GM12878 (cell line): ENCODE data around the gene CMSS1. TPM values are rescaled to one million over a fixed set of nuclear protein-coding genes. Genes with fewer than 3 reads are reported as not detected.

Source experiments
- ATAC-seq: fragments of 200-7000 bp; cut with Tn5 transposase; 3 replicates; pipeline ENCODE4 v1.9.1; 2020; ENCODE audit warnings: mild to moderate bottlenecking, moderate library complexity
- BruUV-seq: library from RNA; stranded (reverse); fragments of 400-500 nt; replicated peaks from 2 replicates; lab custom pipeline; 2021; lab: Mats Ljungman, UMichigan
- CTCF ChIA-PET: fragments of 300-600 bp; sonication (Branson Sonifier 250); formaldehyde crosslinking; extraction: SDS; loops from one replicate; lab custom pipeline; 2021; ENCODE audit warnings: inconsistent platforms; lab: Yijun Ruan, JAX
- POLR2A ChIA-PET: fragments of 350-600 bp; formaldehyde crosslinking; extraction: SDS; loops from one replicate; lab custom pipeline; 2021; ENCODE audit warnings: inconsistent platforms; lab: Charles Lee
- RAD21 ChIA-PET: fragments of 300-600 bp; sonication (Branson Sonifier 250); formaldehyde crosslinking; loops from one replicate; lab custom pipeline; 2023; ENCODE audit warnings: antibody characterized with exemption; ENCODE audit not compliant: unreplicated experiment; lab: Charles Lee
- SMC1A ChIA-PET: fragments of 300-600 bp; sonication (Branson Sonifier 250); formaldehyde crosslinking; loops from one replicate; lab custom pipeline; 2023; ENCODE audit not compliant: unreplicated experiment, uncharacterized antibody; lab: Charles Lee
- DNase-seq: peaks from one replicate; pipeline ENCODE4 v3.0.0-alpha.2; 2011; ENCODE audit warnings: low read depth, low spot score
- FAIRE-seq: peaks from 3 replicates; lab custom pipeline; 2011; peaks lifted over from hg19 to GRCh38; lab: Jason Lieb, UNC
- H2AFZ ChIP-seq: 2 replicates; pipeline ENCODE4 v1.6.0; 2011; ENCODE audit warnings: low read depth, low read length, control low read depth; ENCODE audit not compliant: control insufficient read depth
- H3K27ac ChIP-seq: 2 replicates; pipeline ENCODE4 v1.5.1; 2011; ENCODE audit warnings: control low read depth; ENCODE audit not compliant: control insufficient read depth, insufficient read depth
- H3K27me3 ChIP-seq, 2 experiments: replicated peaks in 1 of 2; 2 replicates each; pipeline versions ENCODE4 v1.6.0 to v1.6.1; 2011; ENCODE audit warnings: low read length in 1 of 2; ENCODE audit not compliant: control insufficient read depth in 2 of 2, insufficient read depth in 2 of 2
- H3K36me3 ChIP-seq, 2 experiments: 2 replicates each; pipeline ENCODE4 v1.5.1; 2011; ENCODE audit warnings: low read length in 1 of 2; ENCODE audit not compliant: control insufficient read depth in 2 of 2, insufficient read depth in 2 of 2
- H3K4me1 ChIP-seq: 2 replicates; pipeline ENCODE4 v1.6.1; 2011; ENCODE audit warnings: mild to moderate bottlenecking, low read length, moderate library complexity, mixed read lengths; ENCODE audit not compliant: control insufficient read depth, insufficient read depth
- H3K4me2 ChIP-seq: 2 replicates; pipeline ENCODE4 v1.6.0; 2011; ENCODE audit warnings: control low read depth; ENCODE audit not compliant: control insufficient read depth, insufficient read depth
- H3K4me3 ChIP-seq: fragments of 200-600 bp; sonication (generic); 2 replicates; pipeline ENCODE4 v1.5.1; 2016
- H3K79me2 ChIP-seq: 2 replicates; pipeline ENCODE4 v1.6.0; 2011; ENCODE audit warnings: low read length; ENCODE audit not compliant: control insufficient read depth, insufficient read depth
- H3K9ac ChIP-seq: 2 replicates; pipeline ENCODE4 v1.8.0; 2011; ENCODE audit warnings: low read length, control low read depth, mixed read lengths; ENCODE audit not compliant: control insufficient read depth, insufficient read depth
- H3K9me3 ChIP-seq: replicated peaks from 3 replicates; pipeline ENCODE4 v1.5.1; 2011; ENCODE audit warnings: mild to moderate bottlenecking, low read length; ENCODE audit not compliant: control insufficient read depth, insufficient read depth
- H4K20me1 ChIP-seq: 2 replicates; pipeline ENCODE4 v1.6.0; 2011; ENCODE audit not compliant: control insufficient read depth, insufficient read depth
- ATF7 ChIP-seq: fragments of 450-650 bp; IDR thresholded peaks from 2 replicates; pipeline ENCODE4 v1.6.1; 2016; ENCODE audit warnings: low read depth, mild to moderate bottlenecking
- CBFB ChIP-seq: IDR thresholded peaks from 2 replicates; pipeline ENCODE4 v1.6.1; 2016; ENCODE audit warnings: antibody characterized with exemption, low read depth
- CBX5 ChIP-seq: sonication (generic); IDR thresholded peaks from 2 replicates; pipeline ENCODE4 v1.6.1; 2016; ENCODE audit warnings: low read depth, moderate library complexity, mild to moderate bottlenecking, inconsistent platforms
- HDAC6 ChIP-seq: fragments of 200-600 bp; sonication (generic); IDR thresholded peaks from one replicate; pipeline ENCODE4 v1.8.0; 2017; ENCODE audit warnings: antibody characterized with exemption; ENCODE audit not compliant: unreplicated experiment
- IKZF1 ChIP-seq: fragments of 450-650 bp; conservative IDR thresholded peaks from 2 replicates; pipeline ENCODE4 v1.6.1; 2017; ENCODE audit warnings: antibody characterized with exemption, mild to moderate bottlenecking
- PML ChIP-seq: IDR thresholded peaks from 2 replicates; pipeline ENCODE4 v1.6.1; 2012; ENCODE audit warnings: low read length, inconsistent platforms
- POLR2AphosphoS5 ChIP-seq: IDR thresholded peaks from 2 replicates; pipeline ENCODE4 v1.6.1; 2011; ENCODE audit warnings: mild to moderate bottlenecking, low read length, inconsistent platforms
- RB1 ChIP-seq: fragments of 450-650 bp; formaldehyde crosslinking; IDR thresholded peaks from 2 replicates; pipeline ENCODE4 v1.6.1; 2017; ENCODE audit warnings: mild to moderate bottlenecking, borderline replicate concordance
- SREBF2 ChIP-seq: IDR thresholded peaks from 2 replicates; pipeline ENCODE4 v1.6.1; 2012; ENCODE audit warnings: mild to moderate bottlenecking, low read length
- ZNF384 ChIP-seq: IDR thresholded peaks from 2 replicates; pipeline ENCODE4 v1.6.1; 2012; ENCODE audit warnings: low read depth, mild to moderate bottlenecking, low read length, improper control_type of control experiment, borderline replicate concordance
- WGBS: methylation state at CpG from one replicate; pipeline ENCODE4 v1.1.6; 2016; ENCODE audit warnings: low lambda C conversion rate; ENCODE audit not compliant: insufficient replicate concordance, insufficient coverage; ENCODE audit errors: missing lambda C conversion rate; 5-methylcytosine and 5-hydroxymethylcytosine counted together
- in situ Hi-C: fragments of 300-500 bp; cut with MboI; formaldehyde crosslinking; loops from 9 replicates; pipeline ENCODE4 v1.14.3; 2018; ENCODE audit warnings: mixed read lengths
- intact Hi-C: fragments of 100-400 bp; cut with micrococcal nuclease; formaldehyde crosslinking; loops from one replicate; pipeline ENCODE4 v1.14.2; 2022; ENCODE audit not compliant: unreplicated experiment
- polyA plus RNA-seq, 11 experiments: library from polyadenylated mRNA; depleted of rRNA in 4 of 11; unstranded in 6 of 11; stranded (reverse) in 5 of 11; fragments of >200 nt; fragmentation: Nextera tagmentation in 4 of 11; fragmentation: Illumina TruSeq in 1 of 11; extraction: Ambion mirVana in 4 of 11; extraction: Trizol in 1 of 11; gene quantifications; 1 replicate in 1 of 11; 2 replicates in 10 of 11; pipeline versions ENCODE4 v1.2.1 to v1.2.3, GENCODE V29; 2011 to 2016; ENCODE audit warnings: inconsistent platforms in 2 of 11, missing spikeins in 2 of 11, low read depth in 1 of 11
- total RNA-seq, 4 experiments: library from RNA; depleted of rRNA in 3 of 4; stranded (reverse); fragments of >200 nt in 3 of 4; fragmentation: Illumina TruSeq in 1 of 4; extraction: Trizol in 1 of 4; gene quantifications; 2 replicates each; pipeline versions ENCODE4 v1.2.1 to v1.2.3, GENCODE V29; 2013 to 2021
- TF ChIP-seq, protein P1 (sequence below): IDR thresholded peaks from 2 replicates; pipeline ENCODE4 v1.6.1; 2011; ENCODE audit warnings: low read depth, low read length, improper control_type of control experiment, borderline replicate concordance
- TF ChIP-seq, protein P2 (sequence below): IDR thresholded peaks from 2 replicates; pipeline ENCODE4 v1.6.1; 2012; ENCODE audit warnings: improper control_type of control experiment, low read depth, low read length; ENCODE audit not compliant: insufficient replicate concordance
- TF ChIP-seq, protein P3 (sequence below): fragments of 450-650 bp; IDR thresholded peaks from 2 replicates; pipeline ENCODE4 v1.6.1; 2016; ENCODE audit warnings: mild to moderate bottlenecking
- TF ChIP-seq, protein P4 (sequence below): fragments of 450-650 bp; IDR thresholded peaks from 2 replicates; pipeline ENCODE4 v1.6.1; 2016; ENCODE audit warnings: mild to moderate bottlenecking

The CMSS1 gene
- total and polyA plus RNA-seq, 10 of the 15 experiments (the other 5 are each of a cell fraction or from before 2014, with no cell fraction given): 31.0 to 118 (median 70.1) TPM

DNA sequence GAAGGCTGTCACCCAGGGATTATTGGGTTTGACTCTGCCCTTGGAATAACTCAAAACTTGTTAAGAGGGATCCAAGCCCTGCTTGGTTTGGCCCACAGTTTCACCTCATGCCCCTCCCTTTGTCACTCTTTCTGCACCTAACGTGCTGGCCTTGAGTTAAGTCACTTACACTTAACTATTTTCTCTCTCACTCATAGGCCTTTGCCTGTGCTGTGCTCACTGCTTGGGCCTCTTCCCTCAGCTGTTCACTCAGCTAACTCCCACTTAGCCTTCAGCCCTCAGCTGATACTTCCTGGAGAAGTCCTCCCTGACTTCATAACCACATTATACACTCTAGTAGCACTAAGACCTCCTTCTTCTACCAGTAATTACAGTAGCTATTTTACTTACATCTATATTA is 133.3 kb downstream of the CMSS1 start:
- no TSS peak for BruUV-seq
- Histone ChIP-seq H3K27ac (no peak overlapping the region), H3K4me2 (no peak overlapping the region), H2AFZ (no peak overlapping the region), H4K20me1 (no peaks in the 10 kb centered on the region), H3K4me3 (no peak overlapping the region), H3K9me3 (no peaks in the 10 kb centered on the region), H3K36me3 (no peaks in the 10 kb centered on the region), H3K9ac (no peak overlapping the region), H3K27me3 (no peaks in the 10 kb centered on the region), H3K79me2 (no peaks in the 10 kb centered on the region), H3K4me1 (no peaks in the 10 kb centered on the region)
- intact Hi-C loops (no loop called here), in situ Hi-C loops (no loop called here)
- POLR2A ChIA-PET: interaction anchor here (0.6 kb wide), 2 partner anchors 12 to 69 kb away, joined by 3 to 4 read pairs; no protein-coding TSS in a partner anchor
- no peak for ATAC-seq
- WGBS: 100% methylated on average over 1 of the region's 1 CpG
- CTCF ChIA-PET: interaction anchor here (0.8 to 3.0 kb wide), 5 partner anchors 13 to 119 kb away, joined by 3 to 9 read pairs (median 4); no protein-coding TSS in a partner anchor
- no peak for FAIRE-seq
- SMC1A ChIA-PET: interaction anchor here (0.6 to 1.6 kb wide), 6 partner anchors 9 to 97 kb away, joined by 3 to 5 read pairs (median 3); no protein-coding TSS in a partner anchor
- RAD21 ChIA-PET: no interaction called here
- no peak for DNase-seq
- TF ChIP-seq PML (no peak), ZNF384 (no peak), POLR2AphosphoS5 (no peak), RB1 (no peak), HDAC6 (no peak), ATF7 (no peak), CBX5 (no peak), SREBF2 (no peak), IKZF1 (no peak), CBFB (no peak)
- TF ChIP-seq, protein P1, sequence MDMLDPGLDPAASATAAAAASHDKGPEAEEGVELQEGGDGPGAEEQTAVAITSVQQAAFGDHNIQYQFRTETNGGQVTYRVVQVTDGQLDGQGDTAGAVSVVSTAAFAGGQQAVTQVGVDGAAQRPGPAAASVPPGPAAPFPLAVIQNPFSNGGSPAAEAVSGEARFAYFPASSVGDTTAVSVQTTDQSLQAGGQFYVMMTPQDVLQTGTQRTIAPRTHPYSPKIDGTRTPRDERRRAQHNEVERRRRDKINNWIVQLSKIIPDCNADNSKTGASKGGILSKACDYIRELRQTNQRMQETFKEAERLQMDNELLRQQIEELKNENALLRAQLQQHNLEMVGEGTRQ: no peak
- TF ChIP-seq, protein P2, sequence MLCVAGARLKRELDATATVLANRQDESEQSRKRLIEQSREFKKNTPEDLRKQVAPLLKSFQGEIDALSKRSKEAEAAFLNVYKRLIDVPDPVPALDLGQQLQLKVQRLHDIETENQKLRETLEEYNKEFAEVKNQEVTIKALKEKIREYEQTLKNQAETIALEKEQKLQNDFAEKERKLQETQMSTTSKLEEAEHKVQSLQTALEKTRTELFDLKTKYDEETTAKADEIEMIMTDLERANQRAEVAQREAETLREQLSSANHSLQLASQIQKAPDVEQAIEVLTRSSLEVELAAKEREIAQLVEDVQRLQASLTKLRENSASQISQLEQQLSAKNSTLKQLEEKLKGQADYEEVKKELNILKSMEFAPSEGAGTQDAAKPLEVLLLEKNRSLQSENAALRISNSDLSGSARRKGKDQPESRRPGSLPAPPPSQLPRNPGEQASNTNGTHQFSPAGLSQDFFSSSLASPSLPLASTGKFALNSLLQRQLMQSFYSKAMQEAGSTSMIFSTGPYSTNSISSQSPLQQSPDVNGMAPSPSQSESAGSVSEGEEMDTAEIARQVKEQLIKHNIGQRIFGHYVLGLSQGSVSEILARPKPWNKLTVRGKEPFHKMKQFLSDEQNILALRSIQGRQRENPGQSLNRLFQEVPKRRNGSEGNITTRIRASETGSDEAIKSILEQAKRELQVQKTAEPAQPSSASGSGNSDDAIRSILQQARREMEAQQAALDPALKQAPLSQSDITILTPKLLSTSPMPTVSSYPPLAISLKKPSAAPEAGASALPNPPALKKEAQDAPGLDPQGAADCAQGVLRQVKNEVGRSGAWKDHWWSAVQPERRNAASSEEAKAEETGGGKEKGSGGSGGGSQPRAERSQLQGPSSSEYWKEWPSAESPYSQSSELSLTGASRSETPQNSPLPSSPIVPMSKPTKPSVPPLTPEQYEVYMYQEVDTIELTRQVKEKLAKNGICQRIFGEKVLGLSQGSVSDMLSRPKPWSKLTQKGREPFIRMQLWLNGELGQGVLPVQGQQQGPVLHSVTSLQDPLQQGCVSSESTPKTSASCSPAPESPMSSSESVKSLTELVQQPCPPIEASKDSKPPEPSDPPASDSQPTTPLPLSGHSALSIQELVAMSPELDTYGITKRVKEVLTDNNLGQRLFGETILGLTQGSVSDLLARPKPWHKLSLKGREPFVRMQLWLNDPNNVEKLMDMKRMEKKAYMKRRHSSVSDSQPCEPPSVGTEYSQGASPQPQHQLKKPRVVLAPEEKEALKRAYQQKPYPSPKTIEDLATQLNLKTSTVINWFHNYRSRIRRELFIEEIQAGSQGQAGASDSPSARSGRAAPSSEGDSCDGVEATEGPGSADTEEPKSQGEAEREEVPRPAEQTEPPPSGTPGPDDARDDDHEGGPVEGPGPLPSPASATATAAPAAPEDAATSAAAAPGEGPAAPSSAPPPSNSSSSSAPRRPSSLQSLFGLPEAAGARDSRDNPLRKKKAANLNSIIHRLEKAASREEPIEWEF: no peak
- TF ChIP-seq, protein P3, sequence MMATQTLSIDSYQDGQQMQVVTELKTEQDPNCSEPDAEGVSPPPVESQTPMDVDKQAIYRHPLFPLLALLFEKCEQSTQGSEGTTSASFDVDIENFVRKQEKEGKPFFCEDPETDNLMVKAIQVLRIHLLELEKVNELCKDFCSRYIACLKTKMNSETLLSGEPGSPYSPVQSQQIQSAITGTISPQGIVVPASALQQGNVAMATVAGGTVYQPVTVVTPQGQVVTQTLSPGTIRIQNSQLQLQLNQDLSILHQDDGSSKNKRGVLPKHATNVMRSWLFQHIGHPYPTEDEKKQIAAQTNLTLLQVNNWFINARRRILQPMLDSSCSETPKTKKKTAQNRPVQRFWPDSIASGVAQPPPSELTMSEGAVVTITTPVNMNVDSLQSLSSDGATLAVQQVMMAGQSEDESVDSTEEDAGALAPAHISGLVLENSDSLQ: no peak
- TF ChIP-seq, protein P4, sequence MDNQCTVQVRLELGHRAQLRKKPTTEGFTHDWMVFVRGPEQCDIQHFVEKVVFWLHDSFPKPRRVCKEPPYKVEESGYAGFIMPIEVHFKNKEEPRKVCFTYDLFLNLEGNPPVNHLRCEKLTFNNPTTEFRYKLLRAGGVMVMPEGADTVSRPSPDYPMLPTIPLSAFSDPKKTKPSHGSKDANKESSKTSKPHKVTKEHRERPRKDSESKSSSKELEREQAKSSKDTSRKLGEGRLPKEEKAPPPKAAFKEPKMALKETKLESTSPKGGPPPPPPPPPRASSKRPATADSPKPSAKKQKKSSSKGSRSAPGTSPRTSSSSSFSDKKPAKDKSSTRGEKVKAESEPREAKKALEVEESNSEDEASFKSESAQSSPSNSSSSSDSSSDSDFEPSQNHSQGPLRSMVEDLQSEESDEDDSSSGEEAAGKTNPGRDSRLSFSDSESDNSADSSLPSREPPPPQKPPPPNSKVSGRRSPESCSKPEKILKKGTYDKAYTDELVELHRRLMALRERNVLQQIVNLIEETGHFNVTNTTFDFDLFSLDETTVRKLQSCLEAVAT: no peak
